Activated naive CD4-positive, alpha-beta T cell (primary cell): ENCODE measurements around the gene SLC26A8.
"Not testable (repeated sequence)": the region's sequence is repeated elsewhere in the genome, so short reads cannot be mapped to it uniquely, and the experiment has no call there.

Source experiments
- DNase-seq, 4 experiments: peaks; one replicate each; lab custom pipeline; 2025; lab: John Stamatoyannopoulos, UW

The SLC26A8 gene

DNA sequence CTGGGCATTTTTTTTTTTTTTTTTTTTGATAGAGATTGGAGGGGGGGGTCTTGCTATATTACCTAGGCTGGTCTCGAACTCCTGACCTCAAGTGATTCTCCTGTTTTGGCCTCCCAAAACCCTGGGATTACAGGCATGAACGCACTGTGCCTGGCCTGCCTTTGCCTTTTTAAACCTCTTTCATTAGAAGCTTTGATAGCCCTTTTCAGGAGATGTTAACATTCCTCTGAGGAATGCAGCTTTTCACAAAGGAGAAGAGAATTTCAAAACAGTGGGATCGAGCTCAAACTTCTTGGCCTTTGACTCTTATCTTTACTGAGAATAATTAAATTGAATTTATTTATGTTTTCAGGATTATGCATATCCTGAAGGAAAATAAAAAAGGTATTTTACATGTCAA lies 31.3 kb downstream of the SLC26A8 start:
- no peak for DNase-seq

DNA sequence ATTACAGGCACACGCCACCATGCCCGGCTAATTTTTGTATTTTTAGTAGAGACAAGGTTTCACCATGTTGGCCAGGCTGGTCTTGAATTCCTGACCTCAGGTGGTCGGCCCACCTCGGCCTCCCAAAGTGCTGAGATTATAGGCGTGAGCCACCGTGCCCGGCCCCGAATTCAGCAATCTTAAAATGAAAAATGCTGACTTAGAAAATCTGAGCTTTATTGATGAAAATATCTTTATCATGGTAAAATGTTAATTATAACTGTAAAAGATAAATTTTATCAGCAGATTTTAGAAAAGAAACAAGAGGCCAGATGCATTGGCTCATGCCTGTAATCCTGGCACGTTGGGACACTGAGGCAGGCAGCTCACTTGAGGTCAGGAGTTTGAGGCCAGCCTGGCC lies 36.4 kb downstream of the SLC26A8 start:
- DNase-seq: not testable (repeated sequence)

- DNase-seq: no peak
These were observed 39.7 kb downstream of the SLC26A8 start for GRCh38 chr6:35984701-35985100.

- no peak for DNase-seq
These were observed 43.3 kb downstream of the SLC26A8 start for GRCh38 chr6:35980991-35981645.

GRCh38 chr6:35980126-35980525 lies 44.3 kb downstream of the SLC26A8 start:
- DNase-seq: not testable (repeated sequence)

DNA sequence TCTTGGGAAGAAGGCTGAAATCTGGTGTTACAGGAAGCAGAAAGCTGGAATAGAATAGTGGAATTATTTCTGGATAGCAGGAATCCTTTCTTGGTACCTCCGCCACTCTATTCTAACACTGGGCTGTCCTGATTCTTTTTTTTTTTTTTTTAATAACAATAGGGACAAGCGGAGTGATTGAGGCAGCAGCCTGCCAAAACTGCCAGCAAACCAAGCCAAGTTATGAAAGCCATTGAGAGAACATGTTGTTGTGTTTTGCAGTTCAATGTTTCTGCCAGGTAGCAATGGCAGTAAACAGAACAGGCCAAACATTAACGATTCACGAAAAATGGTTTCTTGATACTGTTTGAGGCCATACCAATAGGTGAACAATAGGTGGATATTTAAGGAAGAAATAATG lies 47.1 kb downstream of the SLC26A8 start:
- DNase-seq: no peak

DNA sequence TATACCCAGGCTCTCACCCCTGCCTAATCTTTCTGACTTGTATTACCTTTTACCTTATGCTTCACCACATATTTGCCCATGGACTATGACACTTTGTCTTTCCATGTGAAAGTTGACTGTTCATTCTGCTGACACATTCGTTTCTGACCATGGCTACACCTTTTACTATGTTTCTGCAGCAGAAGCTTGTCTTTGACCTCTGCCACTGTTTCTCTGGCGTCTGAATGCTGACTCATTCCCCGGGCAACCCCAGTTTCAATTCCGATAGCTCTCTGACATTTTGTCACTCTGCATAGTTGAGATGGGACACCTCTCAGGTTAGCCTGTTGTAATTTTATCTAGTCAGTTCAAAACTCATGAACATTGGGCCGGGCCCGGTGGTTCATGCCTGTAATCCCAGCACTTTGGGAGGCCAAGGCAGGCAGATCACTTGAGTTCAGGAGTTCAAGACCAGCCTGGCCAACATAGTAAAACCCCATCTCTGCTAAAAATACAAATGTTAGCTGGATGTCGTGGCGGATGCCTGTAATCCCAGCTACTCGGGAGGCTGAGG lies 50.7 kb downstream of the SLC26A8 start:
- DNase-seq: no peak

DNA sequence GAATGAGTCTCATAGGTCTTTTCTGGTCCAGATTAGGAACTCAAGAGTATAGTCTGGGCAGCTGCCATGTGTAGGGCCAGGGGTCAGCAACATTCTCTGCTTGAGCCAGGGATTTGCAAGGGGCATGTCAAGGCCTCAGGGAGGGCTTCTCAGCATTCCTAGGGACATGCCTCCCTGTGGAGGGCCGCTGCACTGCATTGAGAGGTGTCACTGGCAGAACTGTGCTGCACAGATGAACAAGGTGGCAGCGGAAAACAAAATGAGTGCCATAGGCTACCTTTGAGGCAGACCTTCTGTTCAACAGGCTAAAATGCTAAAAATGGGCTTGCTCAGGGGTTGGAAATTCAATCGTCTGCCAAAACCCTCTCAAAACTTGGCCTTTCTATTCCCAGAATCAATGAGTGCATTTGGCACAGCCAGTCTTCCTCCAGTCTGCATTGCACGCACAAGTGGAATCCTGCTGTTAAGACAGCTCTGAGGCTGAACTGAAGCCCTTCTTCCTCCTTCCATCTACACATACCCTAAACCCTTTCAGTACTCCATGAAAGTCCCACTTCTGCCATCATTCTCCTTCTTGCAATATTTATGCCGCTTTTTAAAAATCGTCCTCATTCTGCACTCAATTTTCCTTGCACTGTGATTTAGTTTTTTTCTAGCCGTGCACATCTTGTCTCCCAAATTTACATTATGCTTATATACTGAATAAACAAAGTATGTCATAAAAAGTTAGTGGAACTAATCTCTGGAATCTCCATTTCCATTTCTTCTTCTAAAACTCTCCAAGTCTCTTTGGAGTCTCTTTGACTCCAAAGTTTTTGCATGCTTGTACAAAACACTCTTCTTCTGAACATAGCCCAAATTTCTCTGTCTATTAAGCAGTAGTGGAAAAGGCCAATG lies 51.7 kb downstream of the SLC26A8 start:
- DNase-seq: no peak

DNA sequence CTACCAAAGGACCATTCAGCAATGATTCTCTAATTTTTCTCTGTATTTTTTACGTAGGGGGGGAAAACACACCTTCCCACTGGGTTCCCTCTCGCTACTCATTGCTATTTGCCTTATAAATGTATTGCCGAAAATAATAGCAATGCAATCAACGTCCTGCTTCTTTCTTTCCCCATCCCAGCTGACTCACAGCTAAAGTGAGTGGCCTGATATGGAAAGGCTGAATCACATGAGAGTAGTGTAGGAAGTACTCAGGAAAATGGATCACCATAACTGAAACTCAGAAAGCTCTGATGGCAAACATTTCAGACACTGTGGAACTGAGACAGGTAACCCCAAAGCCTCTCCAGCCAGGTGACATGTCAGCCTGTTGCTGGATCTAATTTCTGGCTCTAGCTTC lies 54.3 kb downstream of the SLC26A8 start:
- no peak for DNase-seq

GRCh38 chr6:35969646-35970045 lies 54.8 kb downstream of the SLC26A8 start:
- no peak for DNase-seq

DNA sequence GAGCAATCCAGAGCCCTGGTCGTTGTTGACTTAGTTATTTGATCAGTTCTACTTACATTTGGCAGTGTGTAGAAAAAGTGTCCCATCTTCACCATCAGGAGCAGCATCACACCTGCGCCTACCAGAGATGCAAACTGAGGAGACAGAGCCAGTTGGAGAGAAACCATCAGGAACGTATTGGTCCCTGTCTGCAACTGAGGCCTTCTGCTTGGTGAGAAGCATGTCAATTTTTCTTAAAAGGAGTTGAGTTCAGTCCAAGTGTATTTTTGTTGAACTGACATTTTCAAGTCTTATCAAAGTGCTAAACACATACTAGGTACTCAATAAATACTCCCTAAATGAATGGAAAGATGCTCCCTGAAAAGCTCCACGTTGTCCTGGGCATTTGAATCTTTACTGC lies 55.6 kb downstream of the SLC26A8 start:
- no peak for DNase-seq

- no peak for DNase-seq
These were observed 57.2 kb downstream of the SLC26A8 start for GRCh38 chr6:35967076-35967774.

GRCh38 chr6:35962779-35963560 lies 61.5 kb downstream of the SLC26A8 start:
- DNase-seq: no peak

DNA sequence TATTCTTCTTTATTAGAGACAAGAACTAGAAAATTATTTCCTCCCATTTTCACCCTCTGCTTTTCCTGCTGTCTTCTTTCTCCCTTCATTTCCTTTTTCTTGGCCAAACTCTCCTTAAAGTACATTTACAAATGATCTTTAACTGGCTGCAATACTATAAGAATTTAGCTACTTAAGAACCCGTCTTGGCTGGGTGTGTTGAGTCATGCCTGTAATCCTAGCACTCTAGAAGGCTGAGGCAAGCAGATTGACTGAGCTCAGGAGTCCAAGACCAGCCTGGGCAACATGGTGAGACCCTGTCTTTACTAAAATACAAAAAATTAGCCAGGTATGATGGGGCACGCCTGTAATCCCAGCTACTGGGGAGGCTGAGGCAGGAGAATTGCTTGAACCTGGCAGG lies 64.3 kb downstream of the SLC26A8 start:
- no peak for DNase-seq

DNA sequence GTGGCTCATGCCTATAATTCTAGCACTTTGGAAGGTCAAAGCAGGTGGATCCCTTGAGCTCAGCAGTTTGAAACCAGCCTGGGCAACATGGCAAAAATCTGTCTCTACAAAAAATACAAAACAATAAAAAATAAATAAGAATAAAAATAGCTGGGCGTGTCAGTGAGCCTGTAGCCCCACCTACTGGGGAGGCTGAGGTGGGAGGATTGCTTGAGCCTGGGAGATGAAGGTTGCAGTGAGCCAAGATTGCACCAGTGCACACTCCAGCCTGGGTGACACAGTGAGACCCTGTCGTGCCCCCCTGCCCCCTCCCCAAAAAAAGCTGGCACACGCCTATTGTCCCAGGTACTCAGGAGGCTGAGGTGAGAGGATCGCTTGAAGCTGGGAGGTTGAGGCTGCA lies 68.5 kb downstream of the SLC26A8 start:
- DNase-seq: no peak

DNA sequence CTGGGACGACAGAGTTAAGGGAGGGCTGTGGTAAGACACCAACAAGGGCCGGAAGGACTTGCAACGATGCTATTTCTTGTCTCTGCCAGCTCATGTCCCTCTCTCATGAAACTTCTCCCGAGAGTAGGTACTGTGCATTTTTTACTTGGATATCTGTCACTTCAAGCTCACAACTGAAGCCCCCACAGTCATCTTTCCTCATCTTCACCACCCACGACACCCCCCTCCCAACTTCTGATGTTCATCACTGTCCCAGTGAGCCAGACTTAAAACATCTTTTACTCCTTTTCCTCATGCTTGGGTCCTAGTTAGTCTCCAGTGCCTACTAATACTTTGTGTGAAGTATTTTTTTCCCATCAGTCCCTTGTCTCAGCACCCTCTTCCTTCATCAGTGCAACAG lies 68.9 kb downstream of the SLC26A8 start:
- DNase-seq: no peak

DNA sequence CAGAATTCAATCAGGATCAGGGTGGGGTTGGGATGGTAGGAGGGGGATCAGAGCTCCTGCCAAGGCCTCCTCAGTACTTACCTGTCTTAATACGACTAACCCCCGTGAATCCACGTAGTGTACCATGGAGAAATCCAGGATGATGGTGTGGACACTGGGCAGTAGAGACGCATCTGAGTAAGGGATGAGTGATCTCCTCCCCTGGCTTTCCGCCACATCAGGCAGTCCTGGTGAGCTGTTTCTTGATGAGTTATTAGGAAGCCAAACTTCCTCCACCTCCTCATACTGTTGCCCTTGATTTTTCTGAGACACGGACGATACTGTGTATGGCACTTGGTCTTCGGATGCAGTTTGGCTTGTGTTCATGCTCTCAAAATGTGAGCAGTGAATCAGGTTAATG lies 69.4 kb downstream of the SLC26A8 start:
- DNase-seq: no peak

DNA sequence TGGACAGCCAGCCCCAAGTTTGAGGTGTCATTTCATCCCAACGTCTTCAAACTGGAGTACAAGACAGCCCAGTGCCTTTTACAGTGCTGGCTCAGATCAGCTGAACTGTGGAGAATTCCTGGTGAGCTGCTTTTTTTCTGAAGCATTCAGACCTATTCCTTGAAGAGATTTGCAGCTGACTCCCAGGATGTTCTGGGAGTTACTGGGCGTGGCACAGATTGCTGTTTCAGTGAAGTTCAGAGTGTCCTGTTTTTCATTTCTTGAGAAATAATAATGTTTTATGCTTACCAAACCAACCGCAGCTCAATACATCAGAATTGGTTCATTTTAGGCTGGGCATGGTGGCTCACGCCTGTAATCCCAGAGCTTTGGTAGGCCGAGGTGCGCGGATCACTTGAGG lies 70.1 kb downstream of the SLC26A8 start:
- no peak for DNase-seq

GRCh38 chr6:35948725-35949124 lies 75.7 kb downstream of the SLC26A8 start:
- no peak for DNase-seq

DNA sequence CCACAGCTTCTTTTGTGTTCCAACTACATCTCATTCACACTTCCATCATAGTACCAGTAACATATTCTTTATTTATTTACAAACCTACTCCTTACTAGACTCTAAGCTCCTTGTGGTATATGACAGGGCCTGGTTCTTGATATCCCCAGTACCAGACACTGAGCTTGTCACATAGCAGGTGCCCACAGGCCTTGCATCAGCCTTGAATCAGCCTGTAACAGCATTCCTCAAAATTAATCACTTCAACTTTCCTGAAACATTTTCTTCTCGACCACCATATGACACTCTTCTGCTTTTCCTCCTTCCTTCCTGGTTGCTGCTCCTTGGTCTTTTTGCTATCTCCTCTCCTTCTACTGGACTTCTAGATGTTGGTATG lies 78.8 kb downstream of the SLC26A8 start:
- DNase-seq: no peak

DNA sequence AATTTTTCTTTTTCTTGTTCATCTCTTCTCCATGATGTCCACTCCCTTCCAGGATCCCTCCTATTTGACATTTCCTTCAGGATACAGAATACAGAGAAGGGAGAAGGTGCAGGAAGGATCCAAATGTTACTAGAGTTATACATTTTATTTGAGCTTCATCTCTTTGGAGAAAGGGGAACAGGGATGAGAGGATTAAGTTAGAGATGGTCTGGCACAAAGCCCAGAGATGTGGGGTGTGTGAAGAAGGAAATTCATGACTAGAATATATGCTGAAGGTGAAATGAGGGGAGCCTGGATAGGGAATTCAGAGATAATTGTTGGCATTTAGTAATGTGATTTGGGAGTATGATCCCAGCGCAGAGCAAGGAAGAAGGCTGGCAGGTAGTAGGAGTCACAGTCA lies 81.1 kb downstream of the SLC26A8 start:
- DNase-seq: no peak

DNA sequence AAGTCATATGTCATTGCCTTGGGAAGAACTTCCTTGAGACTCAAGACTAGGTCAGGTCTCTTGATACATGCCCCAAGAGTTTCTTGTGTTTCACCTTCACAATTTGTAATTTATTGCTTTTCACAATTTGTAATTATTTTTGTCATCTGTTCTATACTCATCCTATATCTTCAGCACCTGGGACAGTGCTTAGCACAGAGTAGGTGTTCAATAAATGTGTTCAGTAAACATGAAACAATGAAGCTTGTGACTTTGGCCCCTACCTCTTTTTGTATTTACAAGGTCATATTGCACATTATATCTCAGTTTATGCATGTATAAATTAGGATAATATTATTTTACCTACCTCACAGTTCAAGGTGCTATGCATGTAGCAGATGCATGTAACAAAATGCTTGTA lies 82.1 kb downstream of the SLC26A8 start:
- DNase-seq: no peak
